ENCODE results near the gene ATG2A.

The ATG2A gene

DNA sequence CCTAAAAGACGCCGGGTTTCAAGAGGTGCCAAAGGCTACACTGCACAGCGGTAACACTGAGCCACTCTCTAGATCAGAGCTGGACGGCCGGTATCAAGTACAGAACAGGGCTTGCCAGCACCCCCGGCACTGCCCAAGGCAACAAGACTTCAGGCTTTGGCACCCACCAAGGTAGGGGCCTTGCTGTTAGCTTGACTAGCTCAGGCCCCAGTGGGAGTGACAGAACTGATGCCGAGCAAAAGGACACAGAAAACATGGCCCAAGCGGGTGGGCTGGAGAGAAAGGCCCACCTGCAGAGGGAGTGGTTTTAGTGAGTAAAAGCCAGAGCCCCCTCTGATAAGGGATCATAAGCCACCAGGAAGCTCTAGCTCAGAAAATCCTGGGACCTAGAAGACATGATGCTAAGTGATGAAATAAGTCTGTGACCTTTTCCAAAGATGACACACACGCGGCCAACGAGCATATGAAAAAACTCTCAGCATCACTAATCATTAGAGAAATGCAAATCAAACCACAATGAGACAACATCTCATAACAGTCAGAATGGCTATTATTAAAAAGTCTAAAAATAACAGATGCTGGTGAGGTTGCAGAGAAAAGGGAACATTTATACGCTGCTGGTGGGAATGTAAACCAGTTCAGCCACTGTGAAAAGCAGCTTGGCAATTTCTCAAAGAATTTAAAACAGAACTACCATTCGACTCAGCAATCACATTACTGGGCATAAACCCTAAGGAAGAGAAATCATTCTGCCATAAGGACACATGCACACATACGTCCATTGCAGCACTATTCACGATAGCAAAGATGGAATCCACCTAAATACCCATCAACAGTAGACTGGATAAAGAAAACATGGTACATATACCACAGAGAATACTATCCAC, 51.5 kb downstream of the ATG2A start:
- Histone ChIP-seq H3K9me3 (ENCODE audit: insufficient read depth, low read depth, low read length) (no peaks in the 10 kb centered on the region), H3K4me3 (ENCODE audit: low read depth, low read length) (no peak overlapping the region), H2AFZ (ENCODE audit: insufficient read depth, low read length, poor library complexity) (no peak overlapping the region), H3K4me1 (ENCODE audit: control insufficient read depth in 1 of 2, insufficient read depth in 2 of 2, low read length in 2 of 2) (peaks cover 46 to 49% of the 10 kb centered on the region in 2 experiments), H4K91ac (ENCODE audit: low read depth, low read length) (peak overlapping the region; percentile 45), H3K14ac (ENCODE audit: low read length) (no peak overlapping the region), H3K79me2 (ENCODE audit: control insufficient read depth, insufficient read depth, low read length, poor library complexity) (peaks cover 25% of the 10 kb centered on the region), H4K12ac (ENCODE audit: low read depth, low read length) (no peak overlapping the region), H4K8ac (ENCODE audit: low read depth, low read length) (peak overlapping the region; percentile 66), H2BK12ac (ENCODE audit: low read length) (peak overlapping the region; percentile 18), H3K18ac (ENCODE audit: low read length) (peak overlapping the region; percentile 74), H2BK120ac (ENCODE audit: insufficient read depth, low read length, poor library complexity) (peak overlapping the region; percentile 1), H2BK5ac (ENCODE audit: low read depth, low read length, poor library complexity) (no peak overlapping the region), H3K79me1 (ENCODE audit: low read length) (peaks cover 30% of the 10 kb centered on the region), H2AK5ac (ENCODE audit: low read length) (peak overlapping the region; percentile 38), H3K4ac (ENCODE audit: low read depth, low read length) (peak overlapping the region; percentile 21), H3K9ac (ENCODE audit: low read length) (no peak overlapping the region), H3K4me2 (ENCODE audit: low read length) (no peak overlapping the region), H3K36me3 (ENCODE audit: control insufficient read depth in 1 of 2, insufficient read depth in 2 of 2, low read length in 2 of 2) (peaks cover 20 to 26% of the 10 kb centered on the region in 2 experiments), H3K27ac (ENCODE audit: low read depth, low read length) (no peak overlapping the region), H3K27me3 (ENCODE audit: insufficient read depth, low read length) (no peaks in the 10 kb centered on the region), H3K23ac (ENCODE audit: low read length) (no peak overlapping the region)
- WGBS (ENCODE audit: extremely low coverage, insufficient coverage, insufficient read length): no CpG with 5 or more reads among the region's 15 CpGs
- peak; percentile 59 to 77 for DNase-seq

DNA sequence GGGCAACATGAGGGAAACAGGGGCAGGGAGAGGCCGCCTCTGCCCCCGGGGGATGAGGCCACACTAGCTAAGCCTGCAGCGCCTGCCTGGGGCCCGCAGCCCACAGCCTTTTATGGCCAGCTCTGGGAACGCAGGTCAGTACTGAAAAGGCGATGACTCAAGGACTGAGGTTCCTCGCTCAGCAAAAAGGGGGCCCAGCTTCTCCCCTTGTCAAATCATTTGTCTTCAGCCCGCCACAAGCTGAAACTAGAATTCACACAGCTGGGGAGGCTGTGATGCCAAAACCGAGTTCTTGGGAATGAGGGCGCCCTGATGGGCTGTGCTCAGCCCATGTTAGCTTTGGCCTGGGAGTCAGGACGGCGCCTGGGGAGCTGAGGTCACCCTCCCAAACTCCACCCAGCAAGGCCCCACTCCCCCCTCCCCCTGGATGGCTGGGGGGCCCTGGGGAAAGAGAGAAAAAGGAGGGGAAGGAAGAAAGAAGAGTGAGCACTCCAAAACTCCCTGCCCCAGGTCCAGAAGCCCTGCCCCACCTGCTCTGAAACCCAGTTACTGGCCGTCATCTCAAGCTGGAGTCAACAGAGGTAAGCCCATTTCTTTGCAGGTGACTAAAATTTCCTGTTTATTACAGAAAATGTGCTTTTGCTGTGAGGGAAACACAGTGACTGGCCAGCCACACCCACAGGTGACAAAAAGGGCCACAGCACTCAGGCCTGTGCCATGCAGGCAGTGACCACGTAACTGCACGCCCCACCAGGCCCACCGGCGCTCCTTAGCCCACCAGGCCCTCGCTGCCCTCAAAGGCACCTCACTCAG, 52.3 kb downstream of the ATG2A start:
- Histone ChIP-seq H3K18ac (ENCODE audit: low read length) (peak overlapping the region; percentile 74), H2BK120ac (ENCODE audit: insufficient read depth, low read length, poor library complexity) (peak overlapping the region; percentile 1), H3K79me2 (ENCODE audit: control insufficient read depth, insufficient read depth, low read length, poor library complexity) (peaks cover 18% of the 10 kb centered on the region), H2BK12ac (ENCODE audit: low read length) (peak overlapping the region; percentile 61), H3K9me3 (ENCODE audit: insufficient read depth, low read depth, low read length) (no peaks in the 10 kb centered on the region), H3K4me3 (ENCODE audit: low read depth, low read length) (no peak overlapping the region), H4K91ac (ENCODE audit: low read depth, low read length) (peak overlapping the region; percentile 45), H3K4ac (ENCODE audit: low read depth, low read length) (peak overlapping the region; percentile 21), H3K27ac (ENCODE audit: low read depth, low read length) (peak overlapping the region; percentile 25), H4K8ac (ENCODE audit: low read depth, low read length) (peak overlapping the region; percentile 66), H2AFZ (ENCODE audit: insufficient read depth, low read length, poor library complexity) (peak overlapping the region; percentile 24), H3K79me1 (ENCODE audit: low read length) (peaks cover 23% of the 10 kb centered on the region), H3K36me3 (ENCODE audit: control insufficient read depth in 1 of 2, insufficient read depth in 2 of 2, low read length in 2 of 2) (peaks cover 20 to 35% of the 10 kb centered on the region in 2 experiments), H3K14ac (ENCODE audit: low read length) (peak overlapping the region; percentile 26), H4K12ac (ENCODE audit: low read depth, low read length) (no peak overlapping the region), H3K9ac (ENCODE audit: low read length) (no peak overlapping the region), H3K23ac (ENCODE audit: low read length) (no peak overlapping the region), H3K4me1 (ENCODE audit: control insufficient read depth in 1 of 2, insufficient read depth in 2 of 2, low read length in 2 of 2) (peaks cover 38 to 40% of the 10 kb centered on the region in 2 experiments), H3K27me3 (ENCODE audit: insufficient read depth, low read length) (no peaks in the 10 kb centered on the region), H2BK5ac (ENCODE audit: low read depth, low read length, poor library complexity) (no peak overlapping the region), H2AK5ac (ENCODE audit: low read length) (peak overlapping the region; percentile 54), H3K4me2 (ENCODE audit: low read length) (peak overlapping the region; percentile 12)
- DNase-seq: peak; percentile 94 to 96
- WGBS (ENCODE audit: extremely low coverage, insufficient coverage, insufficient read length): no CpG with 5 or more reads among the region's 18 CpGs

DNA sequence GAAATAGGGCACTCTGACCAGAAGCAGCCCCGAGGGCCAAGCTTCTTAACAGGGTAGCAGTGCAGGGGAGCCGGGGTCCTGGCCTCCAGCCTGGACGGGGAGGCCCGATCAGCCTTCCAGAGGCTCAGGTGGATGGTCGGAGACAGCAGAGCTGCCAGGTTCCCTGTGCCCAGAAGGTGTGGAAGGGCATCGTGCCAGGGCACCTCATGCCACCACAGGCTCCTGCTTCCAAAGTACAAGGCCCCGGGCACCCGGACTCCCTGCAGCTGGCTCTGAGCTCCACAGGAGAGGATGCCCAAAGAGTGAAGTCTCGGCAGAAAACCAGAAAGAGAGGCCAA, 52.9 kb downstream of the ATG2A start:
- Histone ChIP-seq H2BK120ac (ENCODE audit: insufficient read depth, low read length, poor library complexity) (peak overlapping the region; percentile 8), H3K36me3 (ENCODE audit: control insufficient read depth in 1 of 2, insufficient read depth in 2 of 2, low read length in 2 of 2) (peaks cover 23 to 34% of the 10 kb centered on the region in 2 experiments), H3K4ac (ENCODE audit: low read depth, low read length) (peak overlapping the region; percentile 21), H3K9me3 (ENCODE audit: insufficient read depth, low read depth, low read length) (no peaks in the 10 kb centered on the region), H3K27me3 (ENCODE audit: insufficient read depth, low read length) (no peaks in the 10 kb centered on the region), H3K79me1 (ENCODE audit: low read length) (peaks cover 19% of the 10 kb centered on the region), H3K4me2 (ENCODE audit: low read length) (peak overlapping the region; percentile 12), H3K23ac (ENCODE audit: low read length) (no peak overlapping the region), H2BK12ac (ENCODE audit: low read length) (peak overlapping the region; percentile 15), H3K4me1 (ENCODE audit: control insufficient read depth in 1 of 2, insufficient read depth in 2 of 2, low read length in 2 of 2) (peaks cover 34 to 36% of the 10 kb centered on the region in 2 experiments), H3K18ac (ENCODE audit: low read length) (peak overlapping the region; percentile 74), H3K79me2 (ENCODE audit: control insufficient read depth, insufficient read depth, low read length, poor library complexity) (peaks cover 16% of the 10 kb centered on the region), H4K12ac (ENCODE audit: low read depth, low read length) (no peak overlapping the region), H3K9ac (ENCODE audit: low read length) (no peak overlapping the region), H3K27ac (ENCODE audit: low read depth, low read length) (no peak overlapping the region), H2AK5ac (ENCODE audit: low read length) (peak overlapping the region; percentile 54), H3K4me3 (ENCODE audit: low read depth, low read length) (no peak overlapping the region), H2AFZ (ENCODE audit: insufficient read depth, low read length, poor library complexity) (peak overlapping the region; percentile 10), H2BK5ac (ENCODE audit: low read depth, low read length, poor library complexity) (peak overlapping the region; percentile 36), H4K8ac (ENCODE audit: low read depth, low read length) (no peak overlapping the region), H4K91ac (ENCODE audit: low read depth, low read length) (peak overlapping the region; percentile 7), H3K14ac (ENCODE audit: low read length) (peak overlapping the region; percentile 37)
- no peak for DNase-seq
- no CpG with 5 or more reads among the region's 9 CpGs for WGBS (ENCODE audit: extremely low coverage, insufficient coverage, insufficient read length)

DNA sequence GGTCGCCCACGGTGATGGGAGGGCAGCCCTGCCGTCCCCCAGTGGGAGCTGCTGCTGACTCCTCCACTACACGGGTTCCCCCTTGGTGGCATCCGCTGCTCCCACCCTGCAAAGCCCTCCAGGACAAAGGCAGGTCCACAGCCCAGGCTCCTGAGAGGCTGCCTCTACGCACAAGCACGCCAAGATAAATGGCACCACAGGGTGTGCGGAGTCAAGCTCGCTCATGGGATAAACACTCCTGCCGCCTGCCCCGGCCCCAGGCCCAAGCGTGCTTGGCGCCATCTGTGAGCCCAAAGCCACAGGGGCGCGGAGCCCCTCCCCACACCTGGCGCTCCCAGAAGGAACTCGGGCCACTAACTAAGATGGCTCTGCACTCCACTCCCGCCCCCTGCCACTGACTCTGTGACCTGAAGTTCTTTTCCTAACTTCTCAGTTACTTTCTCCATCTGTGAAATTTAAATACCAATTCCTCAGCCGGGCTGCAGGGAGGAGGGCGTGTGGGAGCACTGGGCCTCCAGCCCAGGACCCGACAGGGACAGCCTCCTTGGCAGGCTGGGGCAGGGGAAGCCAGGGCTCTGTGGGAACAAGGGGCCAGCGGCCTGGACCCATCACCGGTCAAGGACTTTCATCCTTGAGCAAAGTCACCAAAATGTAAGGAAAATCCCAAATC, 53.5 kb downstream of the ATG2A start:
- H3K23ac ChIP-seq (ENCODE audit: low read length): no peak overlapping the region
- H3K79me1 ChIP-seq (ENCODE audit: low read length): peaks cover 18% of the 10 kb centered on the region
- H3K18ac ChIP-seq (ENCODE audit: low read length): peak overlapping the region; percentile 74
- peak overlapping the region; percentile 4 for H4K8ac ChIP-seq (ENCODE audit: low read depth, low read length)
- peak overlapping the region; percentile 39 for H3K4ac ChIP-seq (ENCODE audit: low read depth, low read length)
- no peak overlapping the region for H2BK5ac ChIP-seq (ENCODE audit: low read depth, low read length, poor library complexity)
- peak overlapping the region; percentile 8 for H2BK120ac ChIP-seq (ENCODE audit: insufficient read depth, low read length, poor library complexity)
- H3K4me1 ChIP-seq (ENCODE audit: control insufficient read depth in 1 of 2, insufficient read depth in 2 of 2, low read length in 2 of 2): peaks cover 29 to 31% of the 10 kb centered on the region in 2 experiments
- H3K4me3 ChIP-seq (ENCODE audit: low read depth, low read length): no peak overlapping the region
- H4K12ac ChIP-seq (ENCODE audit: low read depth, low read length): no peak overlapping the region
- peak overlapping the region; percentile 37 for H3K14ac ChIP-seq (ENCODE audit: low read length)
- H3K79me2 ChIP-seq (ENCODE audit: control insufficient read depth, insufficient read depth, low read length, poor library complexity): peaks cover 16% of the 10 kb centered on the region
- peak overlapping the region; percentile 32 for H2AK5ac ChIP-seq (ENCODE audit: low read length)
- peak overlapping the region; percentile 17 for H2AFZ ChIP-seq (ENCODE audit: insufficient read depth, low read length, poor library complexity)
- H3K9ac ChIP-seq (ENCODE audit: low read length): no peak overlapping the region
- no peaks in the 10 kb centered on the region for H3K27me3 ChIP-seq (ENCODE audit: insufficient read depth, low read length)
- H3K36me3 ChIP-seq (ENCODE audit: control insufficient read depth in 1 of 2, insufficient read depth in 2 of 2, low read length in 2 of 2): peaks cover 24 to 34% of the 10 kb centered on the region in 2 experiments
- H3K4me2 ChIP-seq (ENCODE audit: low read length): no peak overlapping the region
- H3K9me3 ChIP-seq (ENCODE audit: insufficient read depth, low read depth, low read length): no peaks in the 10 kb centered on the region
- peak overlapping the region; percentile 15 for H2BK12ac ChIP-seq (ENCODE audit: low read length)
- no peak overlapping the region for H3K27ac ChIP-seq (ENCODE audit: low read depth, low read length)
- peak overlapping the region; percentile 28 for H4K91ac ChIP-seq (ENCODE audit: low read depth, low read length)
- WGBS (ENCODE audit: extremely low coverage, insufficient coverage, insufficient read length): no CpG with 5 or more reads among the region's 23 CpGs
- DNase-seq: no peak
